H9 (cell line): ENCODE results near the gene SCIN. TPM values are rescaled to one million over a fixed set of nuclear protein-coding genes. Genes with fewer than 3 reads are reported as not detected.

Source experiments
- DNase-seq: peaks from one replicate; pipeline ENCODE4 v3.0.0-alpha.2; 2017
- H2AFZ ChIP-seq: one replicate; pipeline ENCODE4 v1.6.1; 2013; ENCODE audit warnings: mild to moderate bottlenecking, low read length, control low read depth, moderate library complexity
- H2AK5ac ChIP-seq: 2 replicates; pipeline ENCODE4 v1.6.1; 2013; ENCODE audit warnings: low read length, control low read depth, mixed read lengths; ENCODE audit not compliant: insufficient read length
- H2BK120ac ChIP-seq: one replicate; pipeline ENCODE4 v1.6.1; 2013; ENCODE audit warnings: low read depth, mild to moderate bottlenecking, low read length, control low read depth, inconsistent platforms; ENCODE audit not compliant: poor library complexity, severe bottlenecking
- H2BK12ac ChIP-seq: 2 replicates; pipeline ENCODE4 v1.6.1; 2013; ENCODE audit warnings: low read length, control low read depth, mixed read lengths, low read depth; ENCODE audit not compliant: insufficient read length
- H2BK15ac ChIP-seq: 2 replicates; pipeline ENCODE4 v1.6.1; 2013; ENCODE audit warnings: low read depth, low read length, control low read depth
- H2BK20ac ChIP-seq: one replicate; pipeline ENCODE4 v1.6.1; 2013; ENCODE audit warnings: low read depth, mild to moderate bottlenecking, low read length, control low read depth, inconsistent platforms; ENCODE audit not compliant: poor library complexity, severe bottlenecking
- H2BK5ac ChIP-seq: 2 replicates; pipeline ENCODE4 v1.6.1; 2013; ENCODE audit warnings: low read length, control low read depth, mixed read lengths; ENCODE audit not compliant: insufficient read length
- H3K14ac ChIP-seq: 2 replicates; pipeline ENCODE4 v1.6.1; 2013; ENCODE audit warnings: low read length, control low read depth; ENCODE audit not compliant: insufficient read depth
- H3K18ac ChIP-seq: 2 replicates; pipeline ENCODE4 v1.6.1; 2013; ENCODE audit warnings: low read depth, mild to moderate bottlenecking, mixed read lengths, low read length, control low read depth; ENCODE audit not compliant: insufficient read length
- H3K23ac ChIP-seq: 2 replicates; pipeline ENCODE4 v1.6.1; 2013; ENCODE audit warnings: low read length, control low read depth, mixed read lengths, low read depth; ENCODE audit not compliant: insufficient read length
- H3K23me2 ChIP-seq: 2 replicates; pipeline ENCODE4 v1.6.1; 2013; ENCODE audit warnings: low read depth, mild to moderate bottlenecking, mixed read lengths, low read length, control low read depth; ENCODE audit not compliant: insufficient read length, poor library complexity, severe bottlenecking
- H3K27ac ChIP-seq: 2 replicates; pipeline ENCODE4 v1.5.1; 2013; ENCODE audit warnings: low read length, control low read depth, mixed read lengths, low read depth; ENCODE audit not compliant: insufficient read length
- H3K27me3 ChIP-seq: 2 replicates; pipeline ENCODE4 v1.6.1; 2013; ENCODE audit warnings: low read length, control low read depth, inconsistent platforms; ENCODE audit not compliant: insufficient read depth
- H3K4ac ChIP-seq: 2 replicates; pipeline ENCODE4 v1.6.1; 2013; ENCODE audit warnings: low read depth, mild to moderate bottlenecking, control low read depth, inconsistent platforms, low read length, moderate library complexity
- H3K4me1 ChIP-seq: 2 replicates; pipeline ENCODE4 v1.6.1; 2013; ENCODE audit warnings: low read length, control low read depth, inconsistent platforms; ENCODE audit not compliant: insufficient read depth
- H3K4me2 ChIP-seq: 2 replicates; pipeline ENCODE4 v1.6.1; 2013; ENCODE audit warnings: low read length, control low read depth, mixed read lengths; ENCODE audit not compliant: insufficient read length, insufficient read depth
- H3K56ac ChIP-seq: 2 replicates; pipeline ENCODE4 v1.6.1; 2013; ENCODE audit warnings: low read depth, mild to moderate bottlenecking, mixed read lengths, low read length, control low read depth; ENCODE audit not compliant: insufficient read length
- H3K79me1 ChIP-seq: 2 replicates; pipeline ENCODE4 v1.6.1; 2013; ENCODE audit warnings: low read depth, mild to moderate bottlenecking, moderate library complexity, low read length, control low read depth, inconsistent platforms; ENCODE audit not compliant: insufficient read depth, poor library complexity, severe bottlenecking
- H3K79me2 ChIP-seq: 2 replicates; pipeline ENCODE4 v1.6.1; 2013; ENCODE audit warnings: low read length, control low read depth, inconsistent platforms; ENCODE audit not compliant: insufficient read depth
- H3K9ac ChIP-seq: 2 replicates; pipeline ENCODE4 v1.6.1; 2013; ENCODE audit warnings: low read length, control low read depth, mixed read lengths; ENCODE audit not compliant: insufficient read length; ENCODE audit errors: extremely low read depth
- H3K9me3 ChIP-seq: one replicate; pipeline ENCODE4 v1.6.1; 2013; ENCODE audit warnings: low read depth, low read length, inconsistent platforms; ENCODE audit not compliant: control insufficient read depth
- H3T11ph ChIP-seq: one replicate; pipeline ENCODE4 v1.6.1; 2013; ENCODE audit warnings: mild to moderate bottlenecking, low read length, control low read depth, inconsistent platforms
- H4K20me1 ChIP-seq: one replicate; pipeline ENCODE4 v1.6.1; 2013; ENCODE audit not compliant: control insufficient read depth, insufficient read length, insufficient read depth
- H4K5ac ChIP-seq: 2 replicates; pipeline ENCODE4 v1.6.1; 2013; ENCODE audit warnings: low read depth, mild to moderate bottlenecking, mixed read lengths, low read length, control low read depth; ENCODE audit not compliant: insufficient read length
- H4K8ac ChIP-seq: replicated peaks from 2 replicates; pipeline ENCODE4 v1.6.1; 2013; ENCODE audit warnings: low read length, control low read depth, mixed read lengths, low read depth; ENCODE audit not compliant: insufficient read length
- H4K91ac ChIP-seq: 2 replicates; pipeline ENCODE4 v1.6.1; 2013; ENCODE audit warnings: low read depth, mild to moderate bottlenecking, moderate library complexity, mixed read lengths, low read length, control low read depth; ENCODE audit not compliant: insufficient read length
- H3K27ac Mint-ChIP-seq, 3 experiments: 2 replicates in 2 of 3; 3 replicates in 1 of 3; pipeline ENCODE4 v1.8.0; 2020 to 2021; ENCODE audit warnings: mixed read lengths in 3 of 3, mild to moderate bottlenecking in 1 of 3, moderate library complexity in 1 of 3
- H3K27me3 Mint-ChIP-seq: 2 replicates; pipeline ENCODE4 v1.8.0; 2021; ENCODE audit warnings: low read depth, mild to moderate bottlenecking, moderate library complexity, mixed read lengths
- H3K36me3 Mint-ChIP-seq, 3 experiments: 2 replicates in 2 of 3; 3 replicates in 1 of 3; pipeline ENCODE4 v1.8.0; 2020 to 2021; ENCODE audit warnings: low read depth in 3 of 3, mixed read lengths in 3 of 3; ENCODE audit not compliant: insufficient read depth in 1 of 3
- H3K4me1 Mint-ChIP-seq, 2 experiments: 2 replicates each; pipeline ENCODE4 v1.8.0; 2020; ENCODE audit warnings: mixed read lengths in 2 of 2
- H3K4me3 Mint-ChIP-seq, 2 experiments: 2 replicates in 1 of 2; 3 replicates in 1 of 2; pipeline ENCODE4 v1.8.0; 2020 to 2021; ENCODE audit warnings: mild to moderate bottlenecking in 2 of 2, mixed read lengths in 2 of 2, moderate library complexity in 1 of 2
- H3K9me3 Mint-ChIP-seq, 2 experiments: 2 replicates in 1 of 2; 3 replicates in 1 of 2; pipeline ENCODE4 v1.8.0; 2020; ENCODE audit warnings: mild to moderate bottlenecking in 2 of 2, mixed read lengths in 2 of 2, moderate library complexity in 1 of 2
- total RNA-seq: library from RNA; stranded (reverse); gene quantifications from 2 replicates; pipeline ENCODE4 v1.2.1, GENCODE V29; 2021
- TF ChIP-seq, protein P1 (sequence below): fragments of 200-600 bp; sonication (generic); conservative IDR thresholded peaks from 3 replicates; pipeline ENCODE4 v1.8.0; 2021; ENCODE audit warnings: antibody characterized with exemption, mild to moderate bottlenecking

SCIN gene
- total RNA-seq, 1 experiment from 2014 or later = 0.44 TPM

DNA sequence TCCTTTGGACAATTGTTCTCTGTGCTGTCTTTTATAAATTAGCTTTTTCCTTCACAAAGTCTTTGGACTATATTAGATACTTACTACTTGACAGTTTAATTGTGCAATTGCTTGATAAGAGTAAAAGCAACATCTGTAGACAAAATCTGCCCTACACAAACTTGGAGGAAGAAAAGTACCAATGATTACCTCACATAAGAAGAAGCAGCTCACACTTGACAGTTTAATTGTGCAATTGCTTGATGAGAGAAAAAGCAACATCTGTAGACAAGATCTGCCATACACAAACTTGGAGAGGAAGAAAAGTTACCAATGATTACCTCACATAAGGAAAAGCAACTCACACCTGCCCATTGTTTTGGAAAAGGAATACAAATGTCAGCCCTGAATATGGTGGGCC lies 17.1 kb upstream of the SCIN start:
- Histone ChIP-seq H2AK5ac (no peak overlapping the region), H3K79me1 (no peaks in the 10 kb centered on the region), H3T11ph (no peak overlapping the region), H3K9me3 (no peaks in the 10 kb centered on the region), H4K20me1 (no peaks in the 10 kb centered on the region), H3K23me2 (no peaks in the 10 kb centered on the region), H4K8ac (no peak overlapping the region), H2AFZ (no peak overlapping the region), H2BK5ac (no peak overlapping the region), H2BK15ac (no peak overlapping the region), H3K14ac (no peak overlapping the region), H3K4me1 (no peaks in the 10 kb centered on the region), H3K9ac (no peak overlapping the region), H4K91ac (no peak overlapping the region), H3K56ac (no peak overlapping the region), H2BK120ac (no peak overlapping the region), H3K27ac (no peak overlapping the region), H3K4ac (no peak overlapping the region), H2BK20ac (no peak overlapping the region), H4K5ac (no peak overlapping the region), H3K4me2 (no peak overlapping the region), H3K27me3 (no peaks in the 10 kb centered on the region), H3K23ac (no peak overlapping the region), H2BK12ac (no peak overlapping the region), H3K79me2 (no peaks in the 10 kb centered on the region), H3K18ac (no peak overlapping the region)
- H3K4me3 Mint-ChIP-seq = no peak overlapping the region
- H3K4me1 Mint-ChIP-seq = peaks cover 9 to 11% of the 10 kb centered on the region in 2 experiments
- DNase-seq = no peak
- peaks cover 0 to 9% (median 5%) of the 10 kb centered on the region in 3 experiments; a peak in 4 of 7 replicates for H3K36me3 Mint-ChIP-seq
- H3K27ac Mint-ChIP-seq = no peak overlapping the region
- peaks cover 4% of the 10 kb centered on the region in 2 experiments; a peak in 4 of 5 replicates for H3K9me3 Mint-ChIP-seq
- H3K27me3 Mint-ChIP-seq = no peaks in the 10 kb centered on the region
- TF ChIP-seq, protein P1, sequence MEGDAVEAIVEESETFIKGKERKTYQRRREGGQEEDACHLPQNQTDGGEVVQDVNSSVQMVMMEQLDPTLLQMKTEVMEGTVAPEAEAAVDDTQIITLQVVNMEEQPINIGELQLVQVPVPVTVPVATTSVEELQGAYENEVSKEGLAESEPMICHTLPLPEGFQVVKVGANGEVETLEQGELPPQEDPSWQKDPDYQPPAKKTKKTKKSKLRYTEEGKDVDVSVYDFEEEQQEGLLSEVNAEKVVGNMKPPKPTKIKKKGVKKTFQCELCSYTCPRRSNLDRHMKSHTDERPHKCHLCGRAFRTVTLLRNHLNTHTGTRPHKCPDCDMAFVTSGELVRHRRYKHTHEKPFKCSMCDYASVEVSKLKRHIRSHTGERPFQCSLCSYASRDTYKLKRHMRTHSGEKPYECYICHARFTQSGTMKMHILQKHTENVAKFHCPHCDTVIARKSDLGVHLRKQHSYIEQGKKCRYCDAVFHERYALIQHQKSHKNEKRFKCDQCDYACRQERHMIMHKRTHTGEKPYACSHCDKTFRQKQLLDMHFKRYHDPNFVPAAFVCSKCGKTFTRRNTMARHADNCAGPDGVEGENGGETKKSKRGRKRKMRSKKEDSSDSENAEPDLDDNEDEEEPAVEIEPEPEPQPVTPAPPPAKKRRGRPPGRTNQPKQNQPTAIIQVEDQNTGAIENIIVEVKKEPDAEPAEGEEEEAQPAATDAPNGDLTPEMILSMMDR = no peak
